K562 (cell line): ENCODE data around the gene APOC1. TPM values are rescaled to one million over a fixed set of nuclear protein-coding genes. Genes with fewer than 3 reads are reported as not detected.

ENCODE experiments used
- ATAC-seq: fragments of 200-7000 bp; cut with Tn5 transposase; 3 replicates; pipeline ENCODE4 v1.9.1; 2020; ENCODE audit warnings: moderate library complexity
- BruUV-seq: library from RNA; stranded (reverse); fragments of 400-500 nt; replicated peaks from 2 replicates; lab custom pipeline; 2021; lab: Mats Ljungman, UMichigan
- CTCF ChIA-PET: fragments of 300-600 bp; formaldehyde crosslinking; extraction: SDS; loops from one replicate; lab custom pipeline; 2021; ENCODE audit warnings: low intra/inter-chr PET ratio; lab: Yijun Ruan, JAX
- POLR2A ChIA-PET: fragments of 300-600, 350-650 bp; sonication (Branson Sonifier 250); formaldehyde crosslinking; extraction: SDS; loops from one replicate; lab custom pipeline; 2021; ENCODE audit warnings: antibody characterized with exemption, inconsistent platforms; lab: Yijun Ruan, JAX
- DNase-seq, 4 experiments: peaks; one replicate each; pipeline versions ENCODE4 v3.0.0 to v3.0.0-alpha.2; 2011 to 2018; ENCODE audit warnings: low spot score in 3 of 4, mixed read lengths in 3 of 4; ENCODE audit errors: extremely low read depth in 1 of 4
- FAIRE-seq: peaks from 2 replicates; lab custom pipeline; 2011; peaks lifted over from hg19 to GRCh38; lab: Jason Lieb, UNC
- H2AFZ ChIP-seq: 2 replicates; pipeline ENCODE4 v1.6.0; 2011; ENCODE audit warnings: low read depth, low read length, control low read depth, inconsistent platforms
- H3K27ac ChIP-seq: fragments of 200-600 bp; 3 replicates; pipeline ENCODE4 v1.8.0; 2011; ENCODE audit warnings: low read depth, mild to moderate bottlenecking, control low read depth, inconsistent platforms, low read length, moderate library complexity, mixed read lengths; ENCODE audit errors: extremely low read depth
- H3K27me3 ChIP-seq, 2 experiments: fragments of 300-600 bp in 1 of 2; 2 replicates in 1 of 2; 3 replicates in 1 of 2; pipeline versions ENCODE4 v1.6.0 to v1.8.0; 2011; ENCODE audit warnings: inconsistent platforms in 2 of 2, low read length in 2 of 2, mild to moderate bottlenecking in 1 of 2, mixed read lengths in 1 of 2, moderate library complexity in 1 of 2; ENCODE audit not compliant: control insufficient read depth in 2 of 2, insufficient read depth in 2 of 2
- H3K36me3 ChIP-seq: fragments of 300-600 bp; 3 replicates; pipeline ENCODE4 v1.8.0; 2011; ENCODE audit warnings: mild to moderate bottlenecking, low read length, inconsistent platforms; ENCODE audit not compliant: control insufficient read depth, insufficient read depth
- H3K4me1 ChIP-seq, 2 experiments: fragments of 200-600 bp in 1 of 2; replicated peaks in 1 of 2; 2 replicates in 1 of 2; 3 replicates in 1 of 2; pipeline versions ENCODE4 v1.5.1 to v1.8.0; 2011; ENCODE audit warnings: inconsistent platforms in 2 of 2, low read length in 2 of 2, mild to moderate bottlenecking in 1 of 2, mixed read lengths in 1 of 2, moderate library complexity in 1 of 2; ENCODE audit not compliant: control insufficient read depth in 2 of 2, insufficient read depth in 2 of 2
- H3K4me2 ChIP-seq: 2 replicates; pipeline ENCODE4 v1.6.1; 2011; ENCODE audit warnings: low read length, control low read depth, inconsistent platforms, mixed read lengths; ENCODE audit not compliant: insufficient read depth
- H3K4me3 ChIP-seq: fragments of 200-600 bp; sonication (generic), shearing (Covaris generic); 2 replicates; pipeline ENCODE4 v1.5.1; 2016; ENCODE audit warnings: control low read depth, inconsistent platforms
- H3K79me2 ChIP-seq: fragments of 200-600 bp; 3 replicates; pipeline ENCODE4 v1.8.0; 2011; ENCODE audit warnings: low read length, inconsistent platforms; ENCODE audit not compliant: control insufficient read depth, insufficient read depth
- H3K9ac ChIP-seq, 2 experiments: 2 replicates each; pipeline versions ENCODE4 v1.6.0 to v1.6.1; 2011; ENCODE audit warnings: low read depth in 2 of 2, low read length in 2 of 2, control low read depth in 1 of 2, inconsistent platforms in 1 of 2, mild to moderate bottlenecking in 1 of 2, mixed read lengths in 1 of 2; ENCODE audit not compliant: insufficient read depth in 1 of 2
- H3K9me1 ChIP-seq: one replicate; pipeline ENCODE4 v1.6.0; 2011; ENCODE audit warnings: inconsistent platforms, mild to moderate bottlenecking, low read length, moderate library complexity; ENCODE audit not compliant: control insufficient read depth, insufficient read depth
- H3K9me3 ChIP-seq: replicated peaks from 2 replicates; pipeline ENCODE4 v1.5.1; 2011; ENCODE audit warnings: low read depth, low read length, inconsistent platforms; ENCODE audit not compliant: control insufficient read depth, insufficient read depth
- H4K20me1 ChIP-seq: replicated peaks from 2 replicates; pipeline ENCODE4 v1.6.1; 2011; ENCODE audit warnings: low read length, inconsistent platforms, mixed read lengths; ENCODE audit not compliant: control insufficient read depth, insufficient read depth
- CBX5 ChIP-seq: IDR thresholded peaks from 2 replicates; pipeline ENCODE4 v1.6.1; 2014; ENCODE audit warnings: low read depth, borderline replicate concordance
- RAD51 ChIP-seq: fragments of 450-650 bp; IDR thresholded peaks from 2 replicates; pipeline ENCODE4 v1.7.1; 2016; ENCODE audit warnings: low read depth, mild to moderate bottlenecking, borderline replicate concordance
- RBM22 ChIP-seq: fragments of 200-400 bp; formaldehyde crosslinking; IDR thresholded peaks from 2 replicates; pipeline ENCODE4 v1.6.1; 2018; ENCODE audit warnings: low read length, low read depth; ENCODE audit not compliant: poor library complexity, severe bottlenecking
- TSC22D4 ChIP-seq: fragments of 450-650 bp; IDR thresholded peaks from 2 replicates; pipeline ENCODE4 v1.6.1; 2016; ENCODE audit warnings: missing genetic modification characterization, missing biosample characterization, control low read depth
- WGBS: fragments of 100-300 bp; shearing (Covaris generic); methylation state at CpG from one replicate; pipeline ENCODE4 v1.1.6; 2016; ENCODE audit warnings: low coverage, mixed read lengths; ENCODE audit not compliant: insufficient coverage; ENCODE audit errors: missing lambda C conversion rate; 5-methylcytosine and 5-hydroxymethylcytosine counted together
- in situ Hi-C: fragments of 300-500 bp; cut with MboI; formaldehyde crosslinking; loops from 4 replicates; pipeline ENCODE4 v1.15.0; 2018; ENCODE audit warnings: inconsistent platforms, mixed read lengths
- intact Hi-C: fragments of 100-400 bp; cut with micrococcal nuclease; formaldehyde crosslinking; loops from 2 replicates; pipeline ENCODE4 v1.14.2; 2022
- polyA plus RNA-seq, 8 experiments: library from polyadenylated mRNA; depleted of rRNA in 4 of 8; stranded (reverse) in 5 of 8; unstranded in 3 of 8; fragments of >200 nt; fragmentation: Nextera tagmentation in 2 of 8; fragmentation: Illumina TruSeq in 1 of 8; extraction: Ambion mirVana in 2 of 8; extraction: Trizol in 1 of 8; gene quantifications; 2 replicates each; pipeline versions ENCODE4 v1.2.1 to v1.2.3, GENCODE V29; 2011 to 2014; ENCODE audit warnings: inconsistent platforms in 1 of 8, missing spikeins in 1 of 8
- total RNA-seq, 7 experiments: library from RNA; depleted of rRNA in 6 of 7; stranded (reverse); fragments of >200 nt in 6 of 7; fragmentation: Illumina TruSeq in 2 of 7; extraction: Trizol in 2 of 7; gene quantifications; 2 replicates each; pipeline versions ENCODE4 v1.2.1 to v1.2.3, GENCODE V29; 2011 to 2021; ENCODE audit warnings: low replicate concordance in 1 of 7

Gene APOC1
- total and polyA plus RNA-seq, 9 of the 15 experiments (the other 6 are each of a cell fraction or from before 2014, with no cell fraction given), result 115 to 408 (median 220) TPM

GRCh38 chr19:44869733-44870470, 44.5 kb upstream of the APOC1 start (continued):
- TF ChIP-seq TSC22D4 (tag) (no peak), CBX5 (no peak)

- intact Hi-C loops (no loop called here), in situ Hi-C loops (no loop called here)
- H2AFZ ChIP-seq, result no peak overlapping the region
- no peak overlapping the region for H3K4me3 ChIP-seq
- no peak for ATAC-seq
- ChIA-PET POLR2A (interaction anchor here (0.6 to 1.4 kb wide), 2 partner anchors 18 to 547 kb away, joined by 3 to 4 read pairs; no protein-coding TSS in a partner anchor), CTCF (no interaction called here)
- H3K79me2 ChIP-seq, result no peaks in the 10 kb centered on the region
- no peaks in the 10 kb centered on the region for H3K9me1 ChIP-seq
- no peak overlapping the region for H3K9ac ChIP-seq
- H3K27me3 ChIP-seq, result no peaks in the 10 kb centered on the region
- DNase-seq, result peak in 1 of 4 experiments; percentile 5
- no TSS peak for BruUV-seq
- WGBS, result 89% methylated on average over 13 of the region's 14 CpGs
- H3K4me1 ChIP-seq, result peaks cover 0 to 4% of the 10 kb centered on the region in 2 experiments; a peak in 1 of 5 replicates
- H4K20me1 ChIP-seq, result no peaks in the 10 kb centered on the region
- H3K27ac ChIP-seq, result no peak overlapping the region
- no peak for FAIRE-seq
- peaks cover 64% of the 10 kb centered on the region for H3K36me3 ChIP-seq
- no peaks in the 10 kb centered on the region for H3K9me3 ChIP-seq
- no peak for TF ChIP-seq RAD51
- peak; percentile 45 for TF ChIP-seq RBM22
- no peak overlapping the region for H3K4me2 ChIP-seq
These were observed 42.6 kb upstream of the APOC1 start for GRCh38 chr19:44871809-44872208.
